Stimulated activated CD4-positive, alpha-beta T cell treated with anti-CD3 and anti-CD28 coated beads, Interleukin-4, amount 100 ng/mL, for 48 hours (primary cell): ENCODE data around the gene GTF2A1L.
"Not testable (repeated sequence)": the region's sequence is repeated elsewhere in the genome, so short reads cannot be mapped to it uniquely, and the experiment has no call there.

ENCODE experiments used
- DNase-seq, 2 donors: peaks; one replicate each; pipeline ENCODE4 v3.0.0-alpha.2; 2020; ENCODE audit warnings: low read depth in 2 of 2

The GTF2A1L gene

GRCh38 chr2:48699348-48699930, 81.8 kb downstream of the GTF2A1L start:
- DNase-seq, result no peak

- not testable (repeated sequence) for DNase-seq
Measured at GRCh38 chr2:48703621-48704020, 86.0 kb downstream of the GTF2A1L start.

- DNase-seq, result no peak
Measured at GRCh38 chr2:48707466-48707865, 89.8 kb downstream of the GTF2A1L start.

- no peak for DNase-seq
Measured at GRCh38 chr2:48709096-48710034, 91.7 kb downstream of the GTF2A1L start.

- DNase-seq, result no peak
Measured at GRCh38 chr2:48711343-48711742, 93.7 kb downstream of the GTF2A1L start.

GRCh38 chr2:48712151-48712550, 94.5 kb downstream of the GTF2A1L start:
- no peak for DNase-seq

- DNase-seq, result no peak
Measured at GRCh38 chr2:48713647-48714046, 96.0 kb downstream of the GTF2A1L start.

GRCh38 chr2:48714245-48714644, 96.6 kb downstream of the GTF2A1L start:
- no peak for DNase-seq

GRCh38 chr2:48715042-48715899, 97.6 kb downstream of the GTF2A1L start:
- no peak for DNase-seq

- DNase-seq, result no peak
Measured at GRCh38 chr2:48715956-48716355, 98.3 kb downstream of the GTF2A1L start.

- no peak for DNase-seq
Measured at GRCh38 chr2:48717846-48718245, 100.2 kb downstream of the GTF2A1L start.

- no peak for DNase-seq
Measured at GRCh38 chr2:48719480-48720177, 102.0 kb downstream of the GTF2A1L start.

- DNase-seq, result no peak
Measured at GRCh38 chr2:48721158-48721557, 103.5 kb downstream of the GTF2A1L start.

GRCh38 chr2:48722391-48722790, 104.7 kb downstream of the GTF2A1L start:
- DNase-seq, result no peak

- DNase-seq, result no peak
Measured at GRCh38 chr2:48723129-48723528, 105.5 kb downstream of the GTF2A1L start.

GRCh38 chr2:48724278-48724677, 106.6 kb downstream of the GTF2A1L start:
- DNase-seq, result no peak

- DNase-seq, result no peak
Measured at GRCh38 chr2:48725696-48726494, 108.2 kb downstream of the GTF2A1L start.

GRCh38 chr2:48727560-48727959, 109.9 kb downstream of the GTF2A1L start:
- DNase-seq, result no peak

- DNase-seq, result no peak
Measured at GRCh38 chr2:48728295-48728694, 110.6 kb downstream of the GTF2A1L start.

- no peak for DNase-seq
Measured at GRCh38 chr2:48728840-48729239, 111.2 kb downstream of the GTF2A1L start.
